Hepatocyte (in vitro differentiated cells): ENCODE data around the gene RIPK4. TPM values are rescaled to one million over a fixed set of nuclear protein-coding genes. Genes with fewer than 3 reads are reported as not detected.

Experiments used
- DNase-seq: peaks from one replicate; pipeline ENCODE4 v3.0.0-alpha.2; 2016; ENCODE audit warnings: low spot score
- H2AFZ ChIP-seq: fragments of 200-600 bp; sonication (generic); 2 replicates; pipeline ENCODE4 v1.6.0; 2016; ENCODE audit warnings: antibody characterized with exemption, mild to moderate bottlenecking
- H3K27ac ChIP-seq: fragments of 200-600 bp; sonication (generic); 2 replicates; pipeline ENCODE4 v1.5.1; 2016; ENCODE audit warnings: mild to moderate bottlenecking
- H3K27me3 ChIP-seq: fragments of 200-600 bp; sonication (generic); 2 replicates; pipeline ENCODE4 v1.6.1; 2016
- H3K36me3 ChIP-seq: fragments of 200-600 bp; sonication (generic); replicated peaks from 2 replicates; pipeline ENCODE4 v1.5.1; 2016; ENCODE audit warnings: low read depth; ENCODE audit not compliant: insufficient read depth
- H3K4me1 ChIP-seq: fragments of 200-600 bp; sonication (generic); 2 replicates; pipeline ENCODE4 v1.5.1; 2016; ENCODE audit warnings: mild to moderate bottlenecking, moderate library complexity; ENCODE audit not compliant: insufficient read depth
- H3K4me2 ChIP-seq: fragments of 200-600 bp; sonication (generic); 2 replicates; pipeline ENCODE4 v1.6.0; 2016
- H3K4me3 ChIP-seq: fragments of 200-600 bp; sonication (generic); 2 replicates; pipeline ENCODE4 v1.5.1; 2016; ENCODE audit warnings: mild to moderate bottlenecking
- H3K79me2 ChIP-seq: fragments of 200-600 bp; sonication (generic); 2 replicates; pipeline ENCODE4 v1.6.0; 2017; ENCODE audit warnings: mild to moderate bottlenecking
- H3K9me2 ChIP-seq: fragments of 200-600 bp; sonication (generic); replicated peaks from 2 replicates; pipeline ENCODE4 v1.6.0; 2017; ENCODE audit warnings: mild to moderate bottlenecking; ENCODE audit not compliant: insufficient read depth
- H3K9me3 ChIP-seq: fragments of 200-600 bp; sonication (generic); 2 replicates; pipeline ENCODE4 v1.5.1; 2016; ENCODE audit warnings: low read depth, mild to moderate bottlenecking
- H4K20me1 ChIP-seq: fragments of 200-600 bp; sonication (generic); 2 replicates; pipeline ENCODE4 v1.6.0; 2016; ENCODE audit warnings: mild to moderate bottlenecking; ENCODE audit not compliant: insufficient read depth, poor library complexity, severe bottlenecking
- CTCF ChIP-seq: fragments of 200-600 bp; sonication (generic); IDR thresholded peaks from 2 replicates; pipeline ENCODE4 v1.5.1; 2016; ENCODE audit warnings: antibody characterized with exemption, mild to moderate bottlenecking; ENCODE audit not compliant: poor library complexity
- EZH2 ChIP-seq: fragments of 200-600 bp; sonication (generic); IDR thresholded peaks from 2 replicates; pipeline ENCODE4 v1.6.1; 2016; ENCODE audit warnings: antibody characterized with exemption, mild to moderate bottlenecking, borderline replicate concordance
- EZH2phosphoT487 ChIP-seq: fragments of 200-600 bp; sonication (generic); IDR thresholded peaks from one replicate; pipeline ENCODE4 v1.6.1; 2018; ENCODE audit warnings: antibody characterized with exemption, mild to moderate bottlenecking, low read depth, moderate library complexity; ENCODE audit not compliant: unreplicated experiment, severe bottlenecking
- WGBS: methylation state at CpG from one replicate; pipeline ENCODE4 v1.1.6; 2016; ENCODE audit warnings: low lambda C conversion rate; ENCODE audit errors: missing lambda C conversion rate; 5-methylcytosine and 5-hydroxymethylcytosine counted together
- polyA plus RNA-seq: library from polyadenylated mRNA; unstranded; fragments of >200 nt; fragmentation: Nextera tagmentation; extraction: Ambion mirVana; gene quantifications from 2 replicates; pipeline ENCODE4 v1.2.1, GENCODE V29; 2016
- total RNA-seq: library from RNA; depleted of rRNA; stranded (reverse); fragments of >200 nt; gene quantifications from 2 replicates; pipeline ENCODE4 v1.2.3, GENCODE V29; 2014

The RIPK4 gene
- total and polyA plus RNA-seq, 2 experiments from 2014 or later = 28.1 to 32.8 TPM

GRCh38 chr21:41755934-41756773 is 10.7 kb downstream of the RIPK4 start:
- TF ChIP-seq CTCF (no peak), EZH2 (no peak), EZH2phosphoT487 (no peak)
- Histone ChIP-seq H3K4me3 (no peak overlapping the region), H3K27me3 (peaks cover 4% of the 10 kb centered on the region), H4K20me1 (peaks cover 89% of the 10 kb centered on the region), H3K4me2 (no peak overlapping the region), H3K9me3 (no peaks in the 10 kb centered on the region), H3K36me3 (no peaks in the 10 kb centered on the region), H3K4me1 (peaks cover 18% of the 10 kb centered on the region), H3K9me2 (no peaks in the 10 kb centered on the region), H3K79me2 (peaks cover 92% of the 10 kb centered on the region), H3K27ac (no peak overlapping the region), H2AFZ (no peak overlapping the region)
- no peak for DNase-seq
- WGBS = 96% methylated on average over 33 of the region's 33 CpGs

- Histone ChIP-seq H3K4me1 (peaks cover 21% of the 10 kb centered on the region), H3K9me2 (no peaks in the 10 kb centered on the region), H3K79me2 (peaks cover 91% of the 10 kb centered on the region), H4K20me1 (peaks cover 84% of the 10 kb centered on the region), H2AFZ (no peak overlapping the region), H3K9me3 (no peaks in the 10 kb centered on the region), H3K4me2 (no peak overlapping the region), H3K27ac (no peak overlapping the region), H3K36me3 (no peaks in the 10 kb centered on the region), H3K4me3 (no peak overlapping the region), H3K27me3 (no peaks in the 10 kb centered on the region)
- 97% methylated on average over 23 of the region's 23 CpGs for WGBS
- no peak for TF ChIP-seq CTCF
- TF ChIP-seq EZH2 = no peak
- TF ChIP-seq EZH2phosphoT487 = no peak
- DNase-seq = no peak
These were observed 11.5 kb downstream of the RIPK4 start for GRCh38 chr21:41755258-41755933.

GRCh38 chr21:41754479-41754891 is 12.4 kb downstream of the RIPK4 start:
- no peak overlapping the region for H3K27ac ChIP-seq
- H3K4me2 ChIP-seq = no peak overlapping the region
- no peaks in the 10 kb centered on the region for H3K36me3 ChIP-seq
- TF ChIP-seq CTCF (no peak), EZH2phosphoT487 (no peak), EZH2 (no peak)
- H3K9me2 ChIP-seq = no peaks in the 10 kb centered on the region
- H3K9me3 ChIP-seq = no peaks in the 10 kb centered on the region
- no peak overlapping the region for H3K4me3 ChIP-seq
- no peak for DNase-seq
- WGBS = 63% methylated on average over 10 of the region's 10 CpGs
- H4K20me1 ChIP-seq = peaks cover 80% of the 10 kb centered on the region
- peaks cover 88% of the 10 kb centered on the region for H3K79me2 ChIP-seq
- H3K4me1 ChIP-seq = peaks cover 30% of the 10 kb centered on the region
- no peaks in the 10 kb centered on the region for H3K27me3 ChIP-seq
- H2AFZ ChIP-seq = no peak overlapping the region
